ENCODE data around the gene SLC25A21.
"Not testable (repeated sequence)": the region's sequence is repeated elsewhere in the genome, so short reads cannot be mapped to it uniquely, and the experiment has no call there.

Gene SLC25A21

DNA sequence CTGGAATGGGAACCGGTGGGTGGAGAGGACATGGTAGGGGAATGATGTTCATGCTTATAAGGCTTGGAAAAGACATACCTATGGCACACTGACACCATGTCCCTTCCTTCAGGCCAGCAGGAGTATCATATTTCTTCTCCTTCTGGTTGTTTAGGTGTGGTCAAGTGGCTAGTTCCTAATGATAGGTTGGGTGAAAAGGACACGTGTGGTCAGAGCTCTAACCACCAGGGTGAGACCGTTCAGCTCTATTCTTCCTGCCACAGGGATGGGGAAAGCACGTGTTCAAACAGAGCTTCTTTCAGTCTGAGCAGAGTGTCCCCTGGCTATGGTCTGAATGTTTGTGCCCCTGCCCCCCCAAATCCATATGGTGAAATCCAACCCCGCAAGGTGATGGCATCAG is 301.6 kb downstream of the SLC25A21 start:
- no peaks in the 10 kb centered on the region for H3K4me1 ChIP-seq (ENCODE audit: control insufficient read depth, insufficient read depth, low read length)
- no peak overlapping the region for H3K4me3 ChIP-seq (ENCODE audit: low read length)
- H3K27me3 ChIP-seq (ENCODE audit: control insufficient read depth, insufficient read depth, low read length): no peaks in the 10 kb centered on the region
- H3K9ac ChIP-seq (ENCODE audit: low read length): no peak overlapping the region
- H3K27ac ChIP-seq (ENCODE audit: low read depth, low read length): no peak overlapping the region
- no peaks in the 10 kb centered on the region for H3K36me3 ChIP-seq (ENCODE audit: control insufficient read depth, insufficient read depth, low read length)

DNA sequence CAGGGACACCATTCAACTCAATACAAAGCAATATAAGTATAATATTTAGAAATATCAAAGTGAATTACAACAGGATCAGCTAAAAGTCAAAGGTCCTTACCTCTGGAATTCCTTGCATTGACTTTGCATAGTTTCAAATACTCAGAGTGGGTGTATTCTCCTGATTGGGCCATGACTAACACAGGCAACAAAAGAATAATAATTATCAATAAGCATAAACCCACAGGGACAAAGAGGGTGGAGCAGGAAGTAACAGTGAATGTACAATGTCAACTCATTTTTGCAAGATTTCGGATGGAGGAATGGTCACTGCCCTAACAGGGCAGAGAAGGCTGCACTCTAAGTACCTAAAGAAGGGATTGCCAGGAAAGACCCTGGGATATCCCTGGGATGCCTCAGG is 303.3 kb downstream of the SLC25A21 start:
- H3K9ac ChIP-seq (ENCODE audit: low read length): no peak overlapping the region
- H3K36me3 ChIP-seq (ENCODE audit: control insufficient read depth, insufficient read depth, low read length): no peaks in the 10 kb centered on the region
- H3K27me3 ChIP-seq (ENCODE audit: control insufficient read depth, insufficient read depth, low read length): no peaks in the 10 kb centered on the region
- no peaks in the 10 kb centered on the region for H3K4me1 ChIP-seq (ENCODE audit: control insufficient read depth, insufficient read depth, low read length)
- no peak overlapping the region for H3K27ac ChIP-seq (ENCODE audit: low read depth, low read length)
- H3K4me3 ChIP-seq (ENCODE audit: low read length): no peak overlapping the region

DNA sequence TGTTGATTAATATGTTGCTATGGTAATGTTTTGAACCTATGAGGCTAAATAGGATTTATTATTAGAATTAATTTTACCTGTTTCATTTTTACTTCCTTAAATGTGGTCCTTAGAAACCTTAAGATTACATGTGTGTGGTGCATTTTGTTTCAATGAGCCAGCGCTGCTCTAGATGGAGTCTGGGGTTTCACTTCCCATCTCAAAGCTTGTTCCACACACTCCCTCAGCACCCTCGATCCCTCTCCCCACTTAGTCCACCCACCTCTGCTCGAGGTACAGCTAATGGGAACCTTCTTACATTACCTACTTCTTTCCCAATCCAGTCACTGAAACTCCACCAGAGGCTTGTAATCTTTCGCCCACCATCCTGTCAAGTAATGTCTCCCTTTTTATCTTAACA is 305.5 kb downstream of the SLC25A21 start:
- no peaks in the 10 kb centered on the region for H3K27me3 ChIP-seq (ENCODE audit: control insufficient read depth, insufficient read depth, low read length)
- no peak overlapping the region for H3K4me3 ChIP-seq (ENCODE audit: low read length)
- no peak overlapping the region for H3K9ac ChIP-seq (ENCODE audit: low read length)
- no peaks in the 10 kb centered on the region for H3K4me1 ChIP-seq (ENCODE audit: control insufficient read depth, insufficient read depth, low read length)
- no peak overlapping the region for H3K27ac ChIP-seq (ENCODE audit: low read depth, low read length)
- H3K36me3 ChIP-seq (ENCODE audit: control insufficient read depth, insufficient read depth, low read length): no peaks in the 10 kb centered on the region

DNA sequence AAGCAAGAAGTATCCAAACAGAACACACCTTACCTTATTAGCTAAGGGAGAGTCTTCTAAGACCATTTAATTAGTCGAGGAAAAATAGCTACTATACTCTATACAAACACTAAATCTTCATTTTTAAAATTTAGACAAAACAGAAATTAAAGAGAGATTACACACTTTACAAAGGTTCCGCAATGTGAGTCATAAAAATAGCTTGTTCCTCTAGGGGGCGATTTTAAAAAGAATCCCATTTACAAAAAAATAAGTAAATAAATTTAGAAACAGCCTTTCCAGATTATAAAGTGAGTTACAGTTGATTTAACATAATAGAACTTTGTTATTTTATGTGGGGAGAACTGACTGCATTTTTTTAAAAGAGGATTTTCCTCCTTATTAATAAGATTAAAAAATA is 309.1 kb downstream of the SLC25A21 start:
- Histone ChIP-seq H3K4me1 (ENCODE audit: control insufficient read depth, insufficient read depth, low read length) (no peaks in the 10 kb centered on the region), H3K27me3 (ENCODE audit: control insufficient read depth, insufficient read depth, low read length) (no peaks in the 10 kb centered on the region), H3K4me3 (ENCODE audit: low read length) (no peak overlapping the region), H3K9ac (ENCODE audit: low read length) (no peak overlapping the region), H3K27ac (ENCODE audit: low read depth, low read length) (no peak overlapping the region), H3K36me3 (ENCODE audit: control insufficient read depth, insufficient read depth, low read length) (no peaks in the 10 kb centered on the region)

DNA sequence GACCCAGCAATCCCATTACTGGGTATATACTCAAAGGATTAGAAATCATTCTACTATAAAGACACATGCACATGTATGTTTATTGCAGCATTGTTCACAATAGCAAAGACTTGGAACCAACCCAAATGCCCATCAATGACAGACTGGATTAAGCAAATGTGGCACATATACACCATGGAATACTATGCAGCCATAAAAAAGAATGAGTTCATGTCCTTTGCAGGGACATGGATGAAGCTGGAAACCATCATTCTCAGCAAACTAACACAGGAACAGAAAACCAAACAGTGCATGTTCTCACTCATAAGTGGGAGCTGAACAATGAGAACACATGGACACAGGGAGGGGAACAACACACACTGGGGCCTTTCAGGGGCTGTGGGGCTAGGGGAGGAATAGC is 310.2 kb downstream of the SLC25A21 start:
- H3K4me3 ChIP-seq (ENCODE audit: low read length); H3K9ac ChIP-seq (ENCODE audit: low read length); H3K27ac ChIP-seq (ENCODE audit: low read depth, low read length); H3K36me3 ChIP-seq (ENCODE audit: control insufficient read depth, insufficient read depth, low read length); H3K4me1 ChIP-seq (ENCODE audit: control insufficient read depth, insufficient read depth, low read length); H3K27me3 ChIP-seq (ENCODE audit: control insufficient read depth, insufficient read depth, low read length): not testable (repeated sequence)

DNA sequence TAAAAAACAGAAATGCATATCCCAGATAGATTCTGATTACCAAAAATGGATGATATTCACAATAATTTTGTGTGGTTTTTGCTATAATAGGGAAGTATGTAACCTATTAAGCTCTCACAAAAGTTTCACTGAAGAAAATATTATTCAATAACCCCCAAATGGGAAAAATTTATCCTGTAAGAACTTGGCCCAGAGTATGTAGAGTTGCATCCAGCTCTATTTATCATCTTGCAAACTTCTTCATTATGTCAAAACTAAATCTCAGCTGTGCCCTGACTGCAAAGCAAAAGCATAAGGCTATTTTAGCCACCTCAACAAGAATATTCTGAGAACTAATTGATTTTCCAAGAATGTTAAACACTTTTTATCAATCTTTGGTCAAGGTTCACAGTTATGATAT is 311.6 kb downstream of the SLC25A21 start:
- H3K9ac ChIP-seq (ENCODE audit: low read length): no peak overlapping the region
- H3K27ac ChIP-seq (ENCODE audit: low read depth, low read length): no peak overlapping the region

DNA sequence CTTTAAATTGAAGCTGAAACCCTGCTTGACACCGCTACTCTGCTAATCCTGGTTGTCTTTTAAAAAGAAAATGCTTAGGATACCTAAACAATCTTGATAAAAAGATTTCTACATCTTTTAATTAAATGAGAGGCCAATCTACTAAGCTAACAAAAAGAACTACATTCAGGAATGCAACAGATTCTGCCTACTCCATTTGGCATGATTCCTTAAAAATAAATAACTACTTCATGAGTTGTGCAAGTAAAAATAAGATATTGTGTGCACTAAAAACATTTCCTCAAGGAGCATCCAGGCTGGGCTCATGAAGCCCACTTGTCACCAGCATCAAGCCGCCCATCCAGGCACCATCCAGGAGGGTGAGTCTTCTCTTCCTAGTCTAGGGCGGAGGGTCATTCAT is 313.3 kb downstream of the SLC25A21 start:
- Histone ChIP-seq H3K27me3 (ENCODE audit: control insufficient read depth, insufficient read depth, low read length) (no peaks in the 10 kb centered on the region), H3K4me3 (ENCODE audit: low read length) (no peak overlapping the region), H3K9ac (ENCODE audit: low read length) (no peak overlapping the region), H3K36me3 (ENCODE audit: control insufficient read depth, insufficient read depth, low read length) (no peaks in the 10 kb centered on the region), H3K27ac (ENCODE audit: low read depth, low read length) (no peak overlapping the region), H3K4me1 (ENCODE audit: control insufficient read depth, insufficient read depth, low read length) (no peaks in the 10 kb centered on the region)

More for the DNA sequence above, 311.6 kb downstream of the SLC25A21 start:
- no peak overlapping the region for H3K4me3 ChIP-seq (ENCODE audit: low read length)
- H3K4me1 ChIP-seq (ENCODE audit: control insufficient read depth, insufficient read depth, low read length): no peaks in the 10 kb centered on the region
- no peaks in the 10 kb centered on the region for H3K27me3 ChIP-seq (ENCODE audit: control insufficient read depth, insufficient read depth, low read length)
- H3K36me3 ChIP-seq (ENCODE audit: control insufficient read depth, insufficient read depth, low read length): no peaks in the 10 kb centered on the region

DNA sequence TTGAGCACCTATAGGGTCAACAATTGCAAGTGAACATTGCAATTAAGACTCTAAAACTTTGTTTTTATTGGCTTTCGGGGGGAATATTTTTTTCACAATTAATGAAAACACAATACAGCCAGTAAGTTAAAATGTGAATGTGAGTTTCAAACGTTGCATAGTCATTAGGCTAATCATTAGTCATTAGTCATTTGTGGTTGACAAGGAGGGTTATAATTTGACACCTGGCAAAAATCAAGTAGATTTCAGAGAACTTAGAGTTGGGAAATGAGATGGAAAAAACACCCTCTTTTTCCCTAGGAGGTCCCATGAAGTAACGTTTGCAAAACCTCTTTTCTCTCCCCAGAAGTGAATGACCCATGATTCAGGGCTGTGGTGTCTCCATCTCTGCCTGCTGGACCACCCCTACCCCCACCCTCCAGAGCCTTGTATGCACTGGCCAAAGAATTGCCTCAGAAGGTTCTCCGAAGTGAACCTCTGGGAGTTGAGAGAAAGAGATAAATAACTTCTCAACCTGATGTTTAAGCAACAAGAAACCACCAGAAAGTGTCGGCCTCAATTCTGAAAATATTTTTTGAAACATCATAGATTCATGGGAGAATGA is 314.5 kb downstream of the SLC25A21 start:
- Histone ChIP-seq H3K4me1 (ENCODE audit: control insufficient read depth, insufficient read depth, low read length) (no peaks in the 10 kb centered on the region), H3K36me3 (ENCODE audit: control insufficient read depth, insufficient read depth, low read length) (no peaks in the 10 kb centered on the region), H3K9ac (ENCODE audit: low read length) (no peak overlapping the region), H3K4me3 (ENCODE audit: low read length) (no peak overlapping the region), H3K27ac (ENCODE audit: low read depth, low read length) (no peak overlapping the region), H3K27me3 (ENCODE audit: control insufficient read depth, insufficient read depth, low read length) (no peaks in the 10 kb centered on the region)

DNA sequence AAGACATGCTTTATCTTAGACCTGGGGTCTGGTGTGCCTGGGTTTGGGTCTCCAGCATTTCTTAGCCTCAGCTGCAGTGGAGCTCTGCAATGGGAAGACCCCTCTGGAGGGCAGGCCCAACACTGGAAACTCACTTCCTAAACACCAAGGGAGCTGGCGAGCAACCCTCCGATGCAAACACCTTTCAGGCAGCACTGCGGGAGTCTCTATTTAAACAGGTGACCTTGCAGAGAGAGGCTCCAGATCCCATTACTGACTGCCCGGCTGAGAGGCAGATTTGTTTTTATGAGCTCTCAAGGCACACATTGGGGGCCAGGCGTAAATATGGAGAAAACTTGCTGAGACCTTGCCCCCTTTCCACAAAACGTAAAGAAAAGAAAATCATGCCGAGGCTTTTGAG is 315.3 kb downstream of the SLC25A21 start:
- no peaks in the 10 kb centered on the region for H3K36me3 ChIP-seq (ENCODE audit: control insufficient read depth, insufficient read depth, low read length)
- no peaks in the 10 kb centered on the region for H3K4me1 ChIP-seq (ENCODE audit: control insufficient read depth, insufficient read depth, low read length)
- no peak overlapping the region for H3K9ac ChIP-seq (ENCODE audit: low read length)
- no peak overlapping the region for H3K4me3 ChIP-seq (ENCODE audit: low read length)
- H3K27ac ChIP-seq (ENCODE audit: low read depth, low read length): no peak overlapping the region
- H3K27me3 ChIP-seq (ENCODE audit: control insufficient read depth, insufficient read depth, low read length): no peaks in the 10 kb centered on the region

DNA sequence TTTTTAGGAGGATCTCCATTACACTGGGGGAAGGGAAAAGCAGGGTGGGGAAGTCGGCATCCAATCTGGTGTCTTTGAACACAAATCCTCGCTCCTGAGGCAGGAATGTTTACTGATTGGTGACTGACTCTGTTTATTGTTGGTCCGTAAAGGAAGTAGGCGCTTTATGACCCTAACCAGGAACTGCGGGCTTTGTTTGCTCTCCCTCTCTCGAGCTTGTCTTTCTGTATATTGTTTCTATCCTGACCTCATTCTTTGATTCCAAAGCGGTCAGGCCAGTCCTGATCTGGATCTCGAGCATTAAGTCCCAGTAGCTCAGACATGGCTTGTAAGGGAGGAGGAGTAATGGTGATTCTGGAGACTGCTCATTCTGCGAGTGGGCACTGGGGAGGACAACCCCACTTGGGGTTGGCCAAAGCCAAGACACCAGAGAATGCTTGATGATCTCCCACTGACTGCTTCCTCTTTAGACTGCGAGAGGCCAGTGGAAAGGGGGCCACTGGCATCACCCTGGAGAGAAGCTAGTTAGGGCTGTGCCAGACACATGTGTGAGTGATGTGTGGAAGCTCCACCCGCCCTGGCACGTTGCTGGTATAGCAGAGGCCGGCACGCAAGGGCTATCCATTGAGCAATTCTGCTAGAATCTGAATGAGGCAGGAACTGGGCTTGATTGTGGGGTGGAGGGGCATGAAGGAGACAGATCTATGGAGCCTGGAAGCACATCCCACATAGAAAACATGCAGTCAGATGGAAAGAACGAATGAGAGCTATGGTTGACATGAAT is 316.1 kb downstream of the SLC25A21 start:
- Histone ChIP-seq H3K36me3 (ENCODE audit: control insufficient read depth, insufficient read depth, low read length) (no peaks in the 10 kb centered on the region), H3K27ac (ENCODE audit: low read depth, low read length) (no peak overlapping the region), H3K9ac (ENCODE audit: low read length) (no peak overlapping the region), H3K27me3 (ENCODE audit: control insufficient read depth, insufficient read depth, low read length) (no peaks in the 10 kb centered on the region), H3K4me1 (ENCODE audit: control insufficient read depth, insufficient read depth, low read length) (no peaks in the 10 kb centered on the region), H3K4me3 (ENCODE audit: low read length) (no peak overlapping the region)

DNA sequence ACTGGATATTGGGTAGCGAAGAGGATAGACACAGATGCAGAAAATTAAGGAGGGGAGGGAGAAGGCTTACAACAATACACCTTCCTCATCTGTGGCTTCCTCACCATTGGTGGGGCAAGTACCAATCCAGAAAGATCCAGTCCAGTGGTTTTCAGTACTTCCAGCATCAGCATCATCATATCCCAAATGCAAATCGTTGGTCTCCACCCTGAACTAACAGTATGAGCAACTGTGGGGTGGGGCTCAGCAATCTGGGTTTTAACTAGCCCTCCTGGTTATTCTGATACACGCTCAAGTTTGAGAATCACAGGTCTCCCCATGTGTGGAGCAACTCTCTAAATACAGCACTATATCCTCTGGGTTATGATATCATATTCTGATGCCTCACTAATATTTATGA is 317.0 kb downstream of the SLC25A21 start:
- Histone ChIP-seq H3K27ac (ENCODE audit: low read depth, low read length) (no peak overlapping the region), H3K27me3 (ENCODE audit: control insufficient read depth, insufficient read depth, low read length) (no peaks in the 10 kb centered on the region), H3K9ac (ENCODE audit: low read length) (no peak overlapping the region), H3K4me1 (ENCODE audit: control insufficient read depth, insufficient read depth, low read length) (no peaks in the 10 kb centered on the region), H3K4me3 (ENCODE audit: low read length) (no peak overlapping the region), H3K36me3 (ENCODE audit: control insufficient read depth, insufficient read depth, low read length) (no peaks in the 10 kb centered on the region)

DNA sequence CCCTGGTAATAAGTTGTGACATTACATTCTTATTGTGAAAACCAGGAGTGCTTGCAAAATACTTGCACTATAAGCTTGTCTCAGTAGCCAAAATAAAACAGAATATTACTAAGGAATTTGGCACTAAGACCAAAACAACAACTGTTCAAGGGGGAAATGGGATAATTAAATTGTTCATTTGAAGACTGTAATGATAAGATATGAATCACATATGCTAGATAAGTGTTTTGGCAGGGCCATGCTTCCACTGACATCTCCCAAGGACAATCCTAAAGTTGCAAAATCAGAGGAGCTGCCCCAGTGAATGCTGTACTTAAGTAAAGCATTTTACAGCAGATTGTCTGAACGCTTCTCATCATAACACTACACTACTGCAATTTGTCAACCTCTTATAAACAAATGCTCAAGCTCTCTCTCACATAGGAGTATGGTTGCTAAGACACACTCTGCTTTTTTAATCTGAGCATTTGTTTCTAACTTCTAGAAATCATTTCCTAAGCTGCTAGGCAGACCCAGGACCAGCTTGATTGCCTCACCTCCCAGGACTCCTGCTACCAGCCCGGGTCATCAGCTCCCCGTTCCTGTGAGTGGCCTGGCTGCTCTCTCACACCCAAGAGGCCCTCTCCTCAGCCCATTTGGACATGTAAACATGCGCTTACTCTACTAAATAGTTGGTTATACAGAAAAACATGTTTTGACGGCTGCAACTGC is 319.3 kb downstream of the SLC25A21 start:
- no peaks in the 10 kb centered on the region for H3K4me1 ChIP-seq (ENCODE audit: control insufficient read depth, insufficient read depth, low read length)
- no peaks in the 10 kb centered on the region for H3K27me3 ChIP-seq (ENCODE audit: control insufficient read depth, insufficient read depth, low read length)
- no peak overlapping the region for H3K4me3 ChIP-seq (ENCODE audit: low read length)
- H3K9ac ChIP-seq (ENCODE audit: low read length): no peak overlapping the region
- no peak overlapping the region for H3K27ac ChIP-seq (ENCODE audit: low read depth, low read length)
- no peaks in the 10 kb centered on the region for H3K36me3 ChIP-seq (ENCODE audit: control insufficient read depth, insufficient read depth, low read length)
